NCI-H446 (cell line): ENCODE measurements around the gene RPN1.

Experiments used
- DNase-seq, 2 experiments: peaks; one replicate each; lab custom pipeline; 2025; lab: John Stamatoyannopoulos, UW

Gene RPN1

DNA sequence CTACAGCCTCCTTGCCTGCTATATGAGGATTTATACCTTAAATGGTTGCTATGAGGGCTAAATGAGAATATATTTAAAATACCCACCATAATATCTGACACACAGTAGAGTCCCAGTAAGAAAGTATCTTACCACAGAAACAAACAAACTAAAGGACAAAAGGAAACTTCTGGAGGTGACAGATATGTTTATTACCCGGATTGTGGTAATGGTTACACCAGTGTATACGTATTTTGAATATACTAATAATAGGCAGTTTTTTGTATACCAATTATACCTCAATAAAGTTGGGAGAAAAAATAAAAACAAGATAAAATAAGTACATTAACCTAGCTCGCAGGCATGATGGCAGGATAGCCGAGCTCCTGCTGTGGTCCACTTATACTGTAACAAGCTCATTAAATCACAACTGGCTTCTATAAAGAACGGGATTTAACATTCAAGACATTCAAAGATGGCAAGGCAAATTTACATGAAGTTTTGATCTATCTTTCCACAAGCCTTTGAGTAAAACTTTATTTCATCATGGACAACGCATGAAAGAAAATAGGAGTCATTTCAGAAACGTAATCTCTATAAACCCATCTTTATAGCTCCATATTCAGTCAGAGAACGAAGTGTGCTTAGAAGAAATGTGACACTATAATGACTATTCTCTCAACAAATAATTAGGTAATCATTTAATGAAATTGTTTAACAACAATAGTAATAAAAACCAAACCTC is 1.5 kb downstream of the RPN1 start:
- DNase-seq: no peak

DNA sequence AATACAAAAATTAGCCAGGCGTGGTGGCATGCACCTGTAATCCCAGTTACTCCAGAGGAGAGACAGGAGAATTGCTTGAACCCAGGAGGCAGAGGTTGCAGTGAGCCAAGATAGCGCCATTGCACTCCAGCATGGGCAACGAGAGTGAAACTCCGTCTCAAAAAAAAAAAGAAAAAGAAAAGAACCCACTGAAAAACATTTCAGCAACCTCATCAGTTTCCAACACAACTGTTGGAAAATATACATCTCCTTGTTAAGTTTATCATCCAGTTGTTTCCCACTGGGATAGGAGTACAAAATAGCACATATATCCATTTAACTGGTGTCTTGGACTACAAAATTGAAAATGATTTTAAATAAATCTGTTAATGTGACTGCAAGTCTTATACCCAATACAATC is 2.2 kb downstream of the RPN1 start:
- no peak for DNase-seq

DNA sequence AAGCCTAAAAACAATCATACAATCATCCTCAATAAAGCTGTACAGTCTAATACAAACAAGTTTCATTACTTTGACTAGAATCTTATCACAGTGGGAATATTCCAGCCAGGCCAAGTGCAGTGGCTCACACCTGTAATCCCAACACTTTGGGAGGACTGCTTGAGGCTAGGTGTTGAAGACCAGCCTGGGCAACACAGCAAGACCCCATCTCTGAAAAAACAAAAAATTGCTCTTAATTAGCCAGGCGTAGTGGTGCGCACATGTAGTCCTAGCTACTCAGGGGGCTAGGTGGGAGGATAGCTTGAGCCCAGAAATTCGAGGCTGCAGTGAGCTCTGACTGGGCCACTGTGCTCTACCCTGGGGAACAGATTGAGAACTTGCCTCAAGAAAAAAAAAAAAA is 3.3 kb downstream of the RPN1 start:
- no peak for DNase-seq

DNA sequence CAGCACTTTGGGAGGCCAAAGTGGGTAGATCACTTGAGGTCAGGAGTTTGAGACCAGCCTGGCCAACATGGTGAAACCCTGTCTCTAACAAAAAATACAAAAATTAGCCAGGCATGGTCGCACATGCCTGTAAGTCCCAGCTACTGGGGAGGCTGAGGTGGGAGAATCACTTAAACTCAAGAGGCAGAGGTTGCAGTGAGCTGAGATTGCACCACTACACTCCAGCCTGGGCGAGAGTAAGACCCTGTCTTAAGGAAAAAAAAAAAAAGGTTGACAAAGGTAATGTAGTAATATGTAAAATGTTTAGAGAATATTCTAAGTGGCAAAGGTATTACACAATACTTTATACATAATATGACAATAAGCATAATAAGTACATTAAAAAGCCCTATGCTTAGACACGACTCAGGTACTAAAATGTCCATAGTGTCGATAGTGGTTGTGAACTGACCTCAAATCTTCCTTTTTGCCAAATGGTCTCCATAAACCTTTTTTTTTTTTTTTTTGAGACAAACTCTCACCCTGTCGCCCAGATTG is 16.5 kb downstream of the RPN1 start:
- DNase-seq: no peak

DNA sequence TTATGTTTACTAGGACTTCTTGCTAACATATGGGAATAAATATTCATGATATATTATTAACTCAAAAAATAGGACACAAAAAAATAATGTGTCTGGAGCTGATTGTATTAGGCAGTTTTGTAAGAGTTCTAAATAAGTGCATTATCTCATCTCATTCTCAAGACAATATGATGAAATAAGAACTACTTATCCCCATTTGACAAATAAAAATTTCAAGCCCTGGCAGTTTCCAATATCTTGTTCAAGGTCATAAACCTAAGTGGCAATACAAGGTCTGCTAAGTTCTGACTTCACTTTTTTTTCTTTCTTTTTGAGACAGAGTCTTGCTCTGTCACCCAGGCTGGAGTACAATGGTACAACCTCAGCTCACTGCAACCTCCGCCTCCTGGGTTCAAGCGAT is 18.3 kb downstream of the RPN1 start:
- DNase-seq: no peak

DNA sequence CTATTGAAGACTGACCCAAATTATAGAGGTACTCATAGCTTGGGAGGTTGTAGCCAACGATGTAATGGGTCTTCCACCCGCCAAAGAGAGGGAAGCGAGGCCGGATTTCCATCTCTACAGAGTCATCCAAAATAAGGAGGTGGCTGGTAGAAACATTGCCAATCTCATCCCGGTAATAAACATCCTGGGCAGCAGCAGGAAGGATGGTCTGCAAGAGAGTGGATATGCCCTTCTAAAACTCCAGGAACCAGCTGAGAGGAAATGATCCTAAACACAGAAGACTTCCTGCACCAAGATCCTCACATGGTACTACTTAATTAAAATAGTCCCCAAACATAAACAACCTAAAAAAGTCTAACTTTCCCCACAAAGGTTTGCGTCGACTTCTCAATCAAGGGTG is 20.7 kb downstream of the RPN1 start:
- no peak for DNase-seq

DNA sequence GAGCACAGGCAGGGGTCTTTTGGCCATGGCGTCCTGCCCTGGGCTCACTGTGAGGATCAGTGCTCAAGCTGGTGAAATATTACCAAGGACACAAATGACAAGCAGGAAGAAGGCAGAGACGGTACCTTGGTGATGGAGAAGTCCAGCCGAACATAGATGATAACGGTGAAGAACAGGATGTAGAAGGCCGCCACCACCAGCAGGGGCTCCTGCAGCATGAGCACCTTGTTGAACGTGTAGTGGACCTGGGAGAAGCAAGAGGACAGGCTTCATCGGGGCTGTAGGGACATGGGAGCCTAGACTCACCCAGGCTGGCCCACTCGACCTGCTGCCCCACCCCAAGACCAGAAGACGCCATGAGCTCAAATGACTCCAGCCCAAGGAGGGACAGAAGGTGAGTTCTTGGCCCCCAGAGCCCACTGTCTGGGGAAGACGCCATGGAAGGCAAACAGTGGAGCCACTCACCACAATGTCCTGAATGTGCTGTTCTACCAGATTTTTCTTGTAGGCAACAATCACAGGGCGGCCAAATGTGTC is 25.1 kb downstream of the RPN1 start:
- DNase-seq: no peak

DNA sequence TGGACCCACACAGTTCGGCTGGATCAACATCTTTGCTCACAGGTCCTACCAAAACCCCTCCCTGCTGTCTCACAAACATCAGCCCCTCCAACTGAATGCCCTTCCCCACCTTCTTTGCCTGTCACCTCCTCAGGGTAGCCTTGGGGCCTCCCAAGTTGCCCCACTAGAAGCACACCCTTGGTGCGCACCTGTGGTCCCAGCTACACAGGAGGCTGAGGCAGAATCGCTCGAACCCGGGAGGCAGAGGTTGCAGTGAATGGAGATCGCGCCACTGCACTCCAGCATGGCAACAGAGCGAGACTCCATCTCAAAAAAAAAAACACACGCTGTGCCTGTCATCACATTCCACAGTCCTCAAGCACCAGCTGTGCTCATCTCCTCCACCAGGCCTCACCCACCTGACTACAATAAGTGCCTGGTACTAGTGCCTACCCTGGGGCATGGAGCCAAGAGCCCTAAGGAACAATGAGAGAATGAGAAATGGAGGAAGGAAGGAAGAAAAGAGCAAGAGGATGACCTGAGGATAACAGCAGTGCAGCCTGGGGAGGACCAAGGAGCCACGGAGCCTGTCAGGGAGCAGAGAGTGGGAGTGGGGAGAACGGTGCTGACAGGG is 26.0 kb downstream of the RPN1 start:
- no peak for DNase-seq

DNA sequence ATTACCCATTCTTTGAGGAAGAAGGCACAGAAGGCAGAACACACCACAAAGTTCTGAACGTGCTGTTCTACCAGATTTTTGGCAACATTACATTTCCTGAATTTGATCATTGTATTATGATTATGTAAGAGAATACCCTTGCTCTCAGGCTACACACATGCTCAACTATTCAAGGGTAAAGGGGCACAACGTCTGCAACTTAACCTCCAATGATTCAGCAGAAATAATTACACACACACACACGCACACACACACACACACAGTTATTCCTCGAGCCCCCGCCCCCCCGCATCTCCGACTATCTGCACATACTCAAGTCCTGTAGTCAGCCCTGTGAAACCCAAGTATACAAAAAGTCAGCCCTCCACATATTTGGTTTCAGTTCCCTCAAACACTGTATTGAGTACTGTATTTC is 26.8 kb downstream of the RPN1 start:
- DNase-seq: no peak

DNA sequence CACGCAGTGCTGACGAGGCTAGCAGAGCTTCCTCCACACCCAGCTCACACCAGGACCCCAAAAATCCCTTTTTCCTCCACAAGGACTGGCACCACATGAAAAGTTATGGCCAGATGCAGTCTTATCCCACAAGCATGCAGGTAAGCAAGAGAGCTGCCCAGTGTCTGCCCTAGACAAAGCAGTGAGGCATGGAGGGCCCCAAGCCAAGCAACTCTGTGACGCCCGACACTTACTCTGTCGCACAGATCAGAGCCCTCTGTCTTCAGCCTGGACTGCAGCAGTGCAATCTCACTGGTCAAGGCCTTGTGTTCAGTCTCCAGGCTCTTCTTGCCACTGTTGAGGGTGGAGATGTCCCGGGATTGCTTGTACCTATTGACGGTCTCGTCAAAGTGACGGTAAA is 28.7 kb downstream of the RPN1 start:
- no peak for DNase-seq

DNA sequence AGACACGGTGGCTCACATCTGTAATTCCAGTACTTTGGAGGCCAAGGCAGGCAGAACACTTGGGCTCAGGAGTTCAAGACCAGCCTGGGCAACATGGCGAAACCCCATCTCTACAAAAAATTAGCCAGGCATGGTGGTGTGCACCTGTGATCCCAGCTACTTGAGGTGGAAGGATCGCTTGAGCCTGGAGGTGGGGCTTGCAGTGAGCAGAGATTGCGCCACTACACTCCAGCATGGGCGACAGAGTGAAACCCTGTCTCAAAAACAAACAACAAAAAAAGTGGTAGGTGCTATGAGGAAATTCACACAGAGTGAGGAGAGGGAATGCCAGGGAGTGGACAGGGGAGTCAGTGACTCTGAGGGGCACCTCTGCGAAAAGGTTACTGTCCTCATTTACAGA is 29.4 kb downstream of the RPN1 start:
- DNase-seq: no peak

DNA sequence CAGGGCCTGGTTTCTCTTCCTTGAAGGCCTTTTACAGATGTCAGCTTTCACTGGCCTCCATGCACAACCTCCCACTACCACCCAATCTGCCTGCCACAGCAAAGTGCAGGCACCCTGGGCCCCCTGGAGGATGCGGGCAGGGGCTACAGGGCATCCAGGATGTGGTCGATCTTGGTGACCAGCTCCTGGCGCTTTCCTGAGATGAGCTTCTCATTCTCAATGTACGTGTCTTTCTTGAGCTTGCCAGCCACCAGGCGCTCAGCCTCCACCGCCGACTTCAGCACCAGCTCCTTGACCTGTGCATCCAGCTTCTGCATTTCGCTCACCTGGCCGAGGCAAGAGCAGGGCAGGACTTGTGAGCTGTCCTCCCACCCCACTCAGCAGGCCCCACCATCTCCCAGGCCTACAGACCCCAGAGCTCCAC is 30.3 kb downstream of the RPN1 start:
- DNase-seq: no peak

DNA sequence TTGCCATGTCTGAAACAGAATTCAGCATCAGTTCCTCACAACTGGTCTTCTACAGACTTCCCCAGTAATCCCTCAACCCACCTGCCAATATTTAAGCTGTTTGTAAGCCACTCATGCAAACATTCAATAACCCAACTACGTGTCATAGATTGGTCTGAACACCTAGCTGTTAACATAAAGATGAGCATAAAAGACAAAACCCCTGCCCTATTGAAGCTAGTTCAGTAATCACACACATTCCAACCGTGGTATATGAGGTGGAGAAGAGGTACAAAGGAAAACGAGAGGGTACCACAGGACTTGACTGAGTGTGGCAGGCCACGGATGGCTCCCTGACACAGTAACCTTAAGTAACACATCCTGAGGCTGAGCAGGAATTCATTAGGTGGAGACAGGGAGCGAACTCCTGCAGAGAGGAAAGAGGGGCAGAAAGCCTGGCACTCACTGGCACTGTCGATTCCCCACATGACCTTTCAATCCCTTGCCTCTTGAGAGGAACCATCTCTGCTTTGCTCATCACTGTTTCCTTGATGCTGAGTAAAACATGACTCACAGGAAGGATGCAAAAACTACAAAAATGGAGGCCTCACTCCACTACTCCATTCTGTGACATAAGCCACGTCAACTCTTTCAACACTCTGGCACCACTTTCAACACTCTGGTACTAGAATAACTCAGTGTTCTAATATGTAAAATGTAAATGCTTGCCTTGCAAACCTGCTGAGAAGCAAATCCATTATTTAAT is 31.3 kb downstream of the RPN1 start:
- no peak for DNase-seq

DNA sequence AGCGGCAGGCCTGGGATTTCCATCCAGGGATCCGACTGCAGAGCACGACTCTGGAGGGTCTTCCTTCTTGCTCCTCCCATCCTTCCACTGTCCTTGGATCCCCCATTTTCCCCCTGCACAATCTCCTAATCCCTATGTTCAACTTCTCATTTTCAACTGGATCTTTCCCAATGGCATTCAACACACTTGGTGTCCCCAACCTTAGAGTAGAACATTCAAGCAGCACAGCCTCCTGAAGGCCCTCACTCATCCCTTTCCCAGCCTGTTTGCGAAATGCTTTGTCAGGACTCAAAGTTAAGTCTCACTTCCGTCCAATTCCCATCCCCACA is 32.3 kb downstream of the RPN1 start:
- no peak for DNase-seq

DNA sequence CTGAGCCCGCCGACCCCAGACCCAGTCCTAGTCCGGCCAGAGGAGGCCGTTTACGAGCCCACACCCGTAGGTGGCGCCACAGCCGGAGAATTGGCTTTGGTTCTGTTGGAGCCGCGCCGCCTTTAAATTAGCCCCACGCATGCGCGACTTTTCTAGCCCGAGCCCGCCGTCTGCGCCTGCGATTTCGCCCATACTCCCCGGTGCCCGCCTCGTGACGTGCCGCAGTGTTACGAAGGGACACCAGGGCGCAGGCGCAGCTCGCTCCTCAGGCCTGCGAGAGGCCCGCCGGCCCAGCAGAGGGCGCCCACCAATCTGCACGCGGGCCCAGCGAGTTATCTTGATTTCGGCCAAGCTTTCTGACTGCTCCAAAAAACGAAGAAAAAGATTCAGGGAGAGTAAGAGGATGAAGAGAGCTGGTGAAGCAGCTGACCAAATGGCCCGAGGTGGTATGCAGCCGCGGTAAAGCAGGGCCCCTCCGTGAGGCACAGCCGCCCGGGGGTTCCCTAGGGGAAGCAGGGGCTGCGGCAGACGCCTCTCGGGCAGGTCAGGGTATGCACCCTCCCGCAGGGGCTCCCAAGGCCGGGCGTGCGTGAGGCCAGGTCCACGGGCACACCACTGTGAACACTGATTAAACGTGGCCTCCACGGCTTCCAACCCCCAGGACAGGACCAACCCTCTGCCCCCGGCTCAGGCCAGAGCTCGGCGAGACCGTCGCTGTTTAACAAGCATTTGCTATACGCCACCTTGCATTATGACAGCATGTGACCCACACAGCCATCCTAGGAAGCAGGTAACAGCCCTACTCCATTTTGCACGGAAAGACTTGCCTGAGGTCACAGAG is 32.8 kb downstream of the RPN1 start:
- peak; percentile 96 to 98 for DNase-seq

DNA sequence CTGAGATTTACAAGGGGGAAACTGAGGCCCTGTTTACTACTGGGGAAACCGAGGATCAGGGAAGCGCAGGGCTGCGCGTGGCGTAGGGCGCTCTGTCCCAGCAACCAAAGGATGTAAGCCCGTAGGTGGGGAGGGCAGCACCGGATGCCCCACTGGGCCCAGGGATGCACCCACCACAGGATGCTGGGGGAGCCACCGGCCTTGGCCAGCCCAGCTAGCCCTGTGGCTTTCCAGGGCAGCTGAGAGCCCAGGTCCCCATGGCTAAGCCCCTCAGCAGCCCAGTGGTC is 33.4 kb downstream of the RPN1 start:
- DNase-seq: no peak

DNA sequence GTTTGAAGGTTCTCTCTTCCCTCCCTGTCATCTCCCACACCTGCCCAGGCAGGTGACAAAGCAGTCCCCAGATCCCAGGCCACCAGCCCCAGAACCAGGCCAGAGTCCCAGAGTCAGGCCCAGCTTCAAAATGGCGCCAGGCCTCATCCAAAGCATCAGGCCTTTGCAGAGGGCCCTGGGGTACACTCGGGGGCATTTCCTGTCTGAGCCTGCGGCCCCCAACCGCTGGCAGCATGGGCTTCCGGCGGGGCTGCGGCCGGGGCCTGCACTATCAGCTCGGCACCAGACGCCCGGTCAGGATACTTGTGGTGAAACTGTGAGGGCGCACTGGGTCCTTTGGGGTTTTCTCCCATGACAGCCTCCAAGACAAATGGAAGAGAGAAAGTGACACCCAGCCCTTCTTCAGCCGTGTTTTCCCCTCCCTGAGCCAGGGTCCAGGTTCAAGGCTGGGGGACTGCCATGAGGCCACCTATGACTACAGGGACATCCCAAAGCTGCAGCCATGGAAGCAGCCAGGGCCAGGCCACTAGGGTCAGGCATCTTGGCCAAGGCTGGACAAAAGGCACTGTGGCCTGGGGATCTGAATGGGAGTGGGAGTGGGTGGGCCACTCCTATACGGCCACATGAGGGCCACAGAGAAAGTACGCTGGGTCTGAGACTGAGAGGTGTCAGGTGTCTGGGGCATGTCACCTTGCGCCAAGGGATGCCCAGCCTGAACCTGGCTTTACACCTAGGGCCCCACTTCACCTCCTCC is 33.9 kb downstream of the RPN1 start:
- no peak for DNase-seq

DNA sequence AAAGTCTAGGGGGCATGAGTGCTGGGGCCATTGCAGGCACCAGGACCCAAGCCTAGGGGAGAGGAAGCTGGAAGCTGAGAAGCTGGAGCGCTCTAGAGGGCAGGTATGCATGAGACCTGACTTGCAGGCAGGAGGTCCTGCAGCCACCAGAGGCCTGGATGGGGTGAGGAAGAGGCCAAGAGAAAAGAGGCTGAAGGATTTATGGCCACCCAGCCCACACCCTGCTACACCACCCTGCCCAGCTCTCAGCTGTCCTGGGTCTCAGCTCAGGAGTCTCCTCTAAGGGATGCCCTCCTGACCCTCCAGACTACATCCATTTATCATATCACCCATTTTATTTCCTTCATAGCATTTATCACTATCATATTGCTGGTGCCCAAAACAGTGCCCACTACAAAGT is 36.5 kb downstream of the RPN1 start:
- DNase-seq: no peak

DNA sequence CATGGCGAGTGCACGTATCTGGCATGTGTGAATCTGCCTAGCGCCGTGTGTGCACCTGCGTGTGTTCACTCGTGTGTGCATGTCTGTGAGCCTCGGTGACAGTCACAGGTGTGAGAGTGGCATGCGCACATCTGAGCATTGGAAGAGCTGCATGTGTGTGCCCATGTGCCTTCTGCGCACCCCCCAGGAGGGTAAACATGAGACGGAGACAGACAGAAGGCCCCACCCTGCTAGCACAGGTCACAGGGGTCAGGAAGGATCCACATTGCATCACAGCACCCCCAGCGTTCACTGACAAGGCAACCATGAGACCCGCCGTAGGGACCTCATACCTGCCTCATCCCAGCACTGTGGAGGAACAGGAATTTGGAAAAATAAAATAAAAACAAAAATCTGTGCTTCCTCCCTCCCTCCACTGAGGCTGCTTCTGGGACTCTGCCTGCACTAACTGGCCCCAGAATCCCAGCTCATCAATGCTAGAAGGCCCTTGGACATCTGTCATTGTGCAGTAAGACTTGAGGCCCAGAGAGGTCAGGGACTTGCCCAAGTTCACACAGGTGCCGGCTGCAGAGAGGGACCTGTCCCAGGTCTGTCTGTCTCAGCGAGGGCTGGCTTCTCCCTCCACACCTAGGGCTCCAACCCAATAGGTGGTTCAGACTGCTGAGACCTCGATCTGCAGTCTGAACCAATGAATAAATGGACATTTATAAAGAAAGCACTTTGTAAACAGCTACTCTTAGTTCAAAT is 37.4 kb downstream of the RPN1 start:
- no peak for DNase-seq

DNA sequence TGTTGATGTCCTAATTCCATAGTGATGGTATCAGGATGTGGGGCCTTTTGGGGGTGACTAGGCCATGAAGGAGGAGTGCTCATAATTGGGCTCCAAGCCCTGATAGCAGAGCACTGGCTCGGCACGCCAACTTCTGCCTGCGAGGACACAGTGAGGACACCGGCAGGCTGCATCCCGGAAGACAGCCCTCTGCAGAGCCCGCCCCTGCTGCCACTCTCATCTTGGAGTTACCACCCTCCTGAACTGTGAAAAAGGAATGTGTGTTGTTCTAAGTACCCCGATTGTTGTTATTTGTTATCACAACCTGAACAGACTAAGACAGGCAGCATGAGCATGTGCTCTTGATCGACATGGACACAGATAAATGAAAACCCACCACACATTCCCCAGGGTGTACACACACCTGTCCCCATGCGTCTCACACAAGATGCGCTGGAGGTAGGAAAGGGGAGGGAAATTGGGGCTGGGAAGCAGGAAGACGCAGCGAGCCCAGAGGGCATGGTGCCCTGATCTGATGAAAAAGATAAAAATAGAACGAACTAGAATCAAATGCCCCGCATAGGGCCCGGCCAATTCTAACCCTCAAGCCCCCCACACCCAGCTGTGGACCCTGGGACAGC is 40.1 kb downstream of the RPN1 start:
- no peak for DNase-seq
